NCI-H2081 (cell line): Measurements from ENCODE around the gene MRPL18.

ENCODE experiments used
- DNase-seq, 2 experiments: peaks; one replicate each; lab custom pipeline; 2025; lab: John Stamatoyannopoulos, UW

The MRPL18 gene

DNA sequence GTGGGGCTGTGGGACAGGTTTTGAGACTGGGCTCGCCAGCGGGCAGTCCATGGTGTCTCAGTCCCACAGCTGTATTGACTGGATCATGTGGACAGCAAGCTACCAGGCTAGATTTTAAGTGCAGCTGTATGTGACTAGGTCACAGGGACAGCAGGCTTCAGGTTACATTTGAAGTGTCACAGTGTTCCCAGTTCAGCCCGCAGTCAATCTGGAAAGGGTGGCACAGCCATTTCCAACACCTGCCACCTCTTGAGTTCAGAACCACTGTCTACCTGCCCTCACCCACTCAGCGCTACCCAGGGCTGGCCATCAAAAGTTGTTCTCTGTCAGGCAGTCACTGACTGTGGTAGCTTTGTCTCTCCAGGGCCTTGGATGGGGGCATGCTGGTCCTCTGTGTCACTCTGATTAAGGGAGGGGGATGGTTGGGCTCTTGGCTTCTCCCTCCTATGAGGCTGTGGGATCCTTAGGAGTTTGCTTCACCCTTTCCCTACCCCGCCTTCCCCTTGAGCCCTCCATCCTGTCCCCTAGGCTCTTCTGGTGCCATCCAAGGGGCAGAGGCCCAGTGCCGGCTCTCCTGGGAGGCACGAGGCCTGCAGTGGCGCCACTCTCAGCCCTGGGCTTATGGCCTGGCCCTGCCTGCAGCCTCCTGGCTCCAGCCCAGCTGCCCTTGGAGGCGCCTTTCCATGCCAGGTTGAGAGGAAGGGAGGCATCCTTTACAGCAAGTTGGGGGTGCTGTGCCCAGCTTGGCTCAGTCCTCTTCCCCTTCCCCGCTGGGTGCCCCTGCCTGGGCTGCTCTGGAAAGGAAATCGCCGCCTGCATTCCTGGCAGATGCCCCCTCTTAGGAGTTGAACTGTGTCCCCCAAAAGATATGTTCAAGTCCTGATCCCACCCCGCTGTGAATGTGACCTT, 54.7 kb downstream of the MRPL18 start:
- DNase-seq = no peak
